K562 (cell line): ENCODE results near the gene UBE3D. TPM values are rescaled to one million over a fixed set of nuclear protein-coding genes. Genes with fewer than 3 reads are reported as not detected.
A peak's percentile ranks its signal among the peaks of the same experiment; 100 is the strongest.

Experiments used
- EGR1 ChIP-seq: fragments of 450-650 bp; conservative IDR thresholded peaks from 2 replicates; pipeline ENCODE4 v1.6.1; 2017; ENCODE audit warnings: mild to moderate bottlenecking
- ETS2 ChIP-seq: IDR thresholded peaks from 2 replicates; pipeline ENCODE4 v1.6.1; 2016; ENCODE audit warnings: borderline replicate concordance, missing genetic modification characterization, mild to moderate bottlenecking, moderate library complexity, missing compliant biosample characterization; ENCODE audit not compliant: poor library complexity, severe bottlenecking
- GTF2A2 ChIP-seq: IDR thresholded peaks from 2 replicates; pipeline ENCODE4 v1.6.1; 2016; ENCODE audit warnings: mild to moderate bottlenecking, missing genetic modification characterization, missing compliant biosample characterization
- GTF2B ChIP-seq: IDR thresholded peaks from 2 replicates; pipeline ENCODE4 v1.6.1; 2011; ENCODE audit not compliant: insufficient read length; ENCODE audit errors: extremely low read depth
- HDAC1 ChIP-seq, 2 experiments: fragments of 450-650 bp; IDR thresholded peaks; 2 replicates each; pipeline ENCODE4 v1.6.1; 2016 to 2017; ENCODE audit warnings: inconsistent platforms in 1 of 2, mild to moderate bottlenecking in 1 of 2, moderate library complexity in 1 of 2
- KLF16 ChIP-seq: IDR thresholded peaks from 2 replicates; pipeline ENCODE4 v1.6.1; 2016; ENCODE audit warnings: antibody characterized with exemption
- POLR2B ChIP-seq: fragments of 450-650 bp; IDR thresholded peaks from 2 replicates; pipeline ENCODE4 v1.6.1; 2018; ENCODE audit warnings: low read depth; ENCODE audit not compliant: partially characterized antibody
- PYGO2 ChIP-seq: fragments of 450-650 bp; IDR thresholded peaks from 2 replicates; pipeline ENCODE4 v1.6.1; 2016; ENCODE audit warnings: mild to moderate bottlenecking, missing genetic modification characterization, moderate library complexity, missing compliant biosample characterization
- RCOR1 ChIP-seq, 2 experiments: IDR thresholded peaks; 2 replicates each; pipeline ENCODE4 v1.6.1; 2012; ENCODE audit warnings: low read depth in 2 of 2, low read length in 2 of 2, borderline replicate concordance in 1 of 2, improper control_type of control experiment in 1 of 2
- ZNF766 ChIP-seq: fragments of 200-800 bp; sonication (Bioruptor generic); conservative IDR thresholded peaks from 2 replicates; pipeline ENCODE4 v1.6.1; 2016; ENCODE audit warnings: missing genetic modification characterization, missing compliant biosample characterization
- polyA plus RNA-seq, 8 experiments: library from polyadenylated mRNA; depleted of rRNA in 4 of 8; stranded (reverse) in 5 of 8; unstranded in 3 of 8; fragments of >200 nt; fragmentation: Nextera tagmentation in 2 of 8; fragmentation: Illumina TruSeq in 1 of 8; extraction: Ambion mirVana in 2 of 8; extraction: Trizol in 1 of 8; gene quantifications; 2 replicates each; pipeline versions ENCODE4 v1.2.1 to v1.2.3, GENCODE V29; 2011 to 2014; ENCODE audit warnings: inconsistent platforms in 1 of 8, missing spikeins in 1 of 8
- total RNA-seq, 7 experiments: library from RNA; depleted of rRNA in 6 of 7; stranded (reverse); fragments of >200 nt in 6 of 7; fragmentation: Illumina TruSeq in 2 of 7; extraction: Trizol in 2 of 7; gene quantifications; 2 replicates each; pipeline versions ENCODE4 v1.2.1 to v1.2.3, GENCODE V29; 2011 to 2021; ENCODE audit warnings: low replicate concordance in 1 of 7
- TF ChIP-seq, protein P1 (sequence below): fragments of 200-800 bp; sonication (Bioruptor generic); IDR thresholded peaks from 2 replicates; pipeline ENCODE4 v1.6.1; 2017; ENCODE audit warnings: missing genetic modification characterization, missing compliant biosample characterization
- TF ChIP-seq, protein P2 (sequence below): fragments of 250-450 bp; sonication (Bioruptor Pico); IDR thresholded peaks from 2 replicates; pipeline ENCODE4 v1.4.0; 2020; ENCODE audit warnings: mild to moderate bottlenecking

The UBE3D gene
- total and polyA plus RNA-seq, 9 of the 15 experiments (the other 6 are each of a cell fraction or from before 2014, with no cell fraction given) = 9.4 to 17.6 (median 11.9) TPM

GRCh38 chr6:83065511-83066192, at the start of gene UBE3D (continued):
- TF ChIP-seq PYGO2 (tag) (no peak), EGR1 (peak; percentile 69), GTF2A2 (tag) (no peak), GTF2B (no peak), RCOR1 (IDR thresholded peaks at IDR 0.05; ENCODE audit: borderline replicate concordance in 1 of 2, low read depth in 2 of 2, low read length in 2 of 2) (peak in 1 of 2 experiments; percentile 67; a peak in 2 of 4 replicates), ETS2 (no peak), HDAC1 (IDR thresholded peaks at IDR 0.05) (peak in 1 of 2 experiments; percentile 91; a peak in 2 of 4 replicates), ZNF766 (no peak), KLF16 (no peak), POLR2B (peak; percentile 71)
- TF ChIP-seq, protein P1, sequence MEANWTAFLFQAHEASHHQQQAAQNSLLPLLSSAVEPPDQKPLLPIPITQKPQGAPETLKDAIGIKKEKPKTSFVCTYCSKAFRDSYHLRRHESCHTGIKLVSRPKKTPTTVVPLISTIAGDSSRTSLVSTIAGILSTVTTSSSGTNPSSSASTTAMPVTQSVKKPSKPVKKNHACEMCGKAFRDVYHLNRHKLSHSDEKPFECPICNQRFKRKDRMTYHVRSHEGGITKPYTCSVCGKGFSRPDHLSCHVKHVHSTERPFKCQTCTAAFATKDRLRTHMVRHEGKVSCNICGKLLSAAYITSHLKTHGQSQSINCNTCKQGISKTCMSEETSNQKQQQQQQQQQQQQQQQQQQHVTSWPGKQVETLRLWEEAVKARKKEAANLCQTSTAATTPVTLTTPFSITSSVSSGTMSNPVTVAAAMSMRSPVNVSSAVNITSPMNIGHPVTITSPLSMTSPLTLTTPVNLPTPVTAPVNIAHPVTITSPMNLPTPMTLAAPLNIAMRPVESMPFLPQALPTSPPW (CRISPR knock-in tag) = 0 out of 2 replicates have a peak, but pooled peaks have one; percentile 17
- TF ChIP-seq, protein P2, sequence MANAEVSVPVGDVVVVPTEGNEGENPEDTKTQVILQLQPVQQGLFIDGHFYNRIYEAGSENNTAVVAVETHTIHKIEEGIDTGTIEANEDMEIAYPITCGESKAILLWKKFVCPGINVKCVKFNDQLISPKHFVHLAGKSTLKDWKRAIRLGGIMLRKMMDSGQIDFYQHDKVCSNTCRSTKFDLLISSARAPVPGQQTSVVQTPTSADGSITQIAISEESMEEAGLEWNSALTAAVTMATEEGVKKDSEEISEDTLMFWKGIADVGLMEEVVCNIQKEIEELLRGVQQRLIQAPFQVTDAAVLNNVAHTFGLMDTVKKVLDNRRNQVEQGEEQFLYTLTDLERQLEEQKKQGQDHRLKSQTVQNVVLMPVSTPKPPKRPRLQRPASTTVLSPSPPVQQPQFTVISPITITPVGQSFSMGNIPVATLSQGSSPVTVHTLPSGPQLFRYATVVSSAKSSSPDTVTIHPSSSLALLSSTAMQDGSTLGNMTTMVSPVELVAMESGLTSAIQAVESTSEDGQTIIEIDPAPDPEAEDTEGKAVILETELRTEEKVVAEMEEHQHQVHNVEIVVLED = peak; percentile 28; the same call in 1 of the 2 replicates
